NCI-H128 (cell line): ENCODE data around the gene AQP6.

Source experiments
- DNase-seq: peaks from one replicate; lab custom pipeline; 2025; ENCODE audit not compliant: unreplicated experiment; lab: John Stamatoyannopoulos, UW

Gene AQP6

DNA sequence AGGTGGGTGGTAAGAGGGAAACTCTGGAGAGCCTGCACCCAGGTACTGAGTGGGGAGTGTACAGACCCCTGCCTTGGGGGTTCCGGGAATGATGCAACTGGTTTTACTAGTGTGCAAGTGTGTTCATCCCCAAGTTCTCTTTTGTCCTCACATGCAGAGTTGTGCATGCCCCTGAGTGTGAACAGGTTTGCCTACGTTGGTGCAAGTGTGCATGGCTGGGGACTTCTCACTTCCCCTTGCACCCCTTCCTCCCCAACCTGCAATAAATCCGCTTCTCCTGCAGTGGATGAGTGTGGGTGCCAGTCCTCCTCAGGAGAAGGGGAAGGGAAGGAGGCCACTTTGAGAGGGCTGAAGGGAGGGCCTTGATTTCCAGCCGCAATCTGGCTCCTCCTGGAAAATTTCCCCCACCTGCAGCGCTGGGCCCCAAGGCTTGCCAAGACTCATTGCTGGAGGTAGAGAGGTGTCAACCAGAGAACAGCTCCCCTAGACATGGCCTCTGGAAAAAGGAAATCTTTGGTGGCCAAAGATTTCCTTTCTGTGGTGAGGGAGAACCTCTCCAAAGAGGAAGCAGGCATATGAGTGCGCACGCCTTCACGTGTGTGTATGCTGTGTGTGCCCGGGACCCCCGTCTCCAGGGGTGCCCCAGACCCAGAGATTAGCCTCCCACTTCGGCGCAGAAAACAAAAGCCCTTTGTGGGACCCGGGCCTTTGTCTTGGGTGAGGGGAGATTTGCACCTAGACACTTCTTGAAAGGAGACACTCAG lies 16.7 kb upstream of the AQP6 start:
- DNase-seq, result no peak

DNA sequence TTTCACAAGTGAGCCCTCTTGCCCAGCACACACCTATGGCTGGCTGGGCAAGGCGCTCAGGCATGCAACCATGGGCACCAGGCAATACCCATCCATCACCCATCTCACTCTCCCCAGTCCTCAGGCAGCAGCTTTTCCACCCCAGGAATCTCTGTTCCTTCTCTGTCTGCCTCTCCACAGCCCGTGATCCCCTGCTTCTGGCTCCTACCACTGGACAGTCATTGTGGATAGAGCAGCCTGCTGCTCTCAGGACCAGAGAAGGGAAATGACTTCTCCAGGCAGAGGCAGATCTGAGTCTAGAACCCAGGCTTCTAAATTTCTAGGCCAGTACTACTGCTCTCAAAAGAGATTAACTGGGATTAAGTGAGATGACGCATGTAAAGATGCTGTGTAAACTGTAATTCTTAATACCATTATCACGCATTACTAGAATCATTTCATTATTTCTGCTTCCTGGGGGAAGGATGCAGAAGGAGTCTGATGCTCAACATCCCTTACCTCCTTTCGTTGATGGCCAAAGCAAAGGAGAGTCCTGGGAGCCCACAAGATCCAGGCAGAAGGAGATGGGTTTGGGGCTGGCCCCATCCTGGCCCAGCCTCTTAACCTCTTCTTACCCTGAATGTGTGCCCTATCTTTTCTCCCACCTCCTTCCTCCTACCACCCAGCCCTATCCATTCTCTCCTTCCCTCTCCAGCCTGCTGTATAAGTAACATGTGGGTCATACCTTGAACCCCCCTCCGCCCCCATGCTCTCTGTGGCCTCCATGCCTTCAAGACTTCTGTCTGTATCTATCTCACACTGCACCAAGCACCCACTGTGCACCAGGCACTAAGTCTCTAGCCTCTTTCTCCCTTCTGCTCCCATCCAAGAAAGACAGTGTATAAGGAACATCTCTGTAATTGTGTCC lies 15.8 kb upstream of the AQP6 start:
- no peak for DNase-seq

DNA sequence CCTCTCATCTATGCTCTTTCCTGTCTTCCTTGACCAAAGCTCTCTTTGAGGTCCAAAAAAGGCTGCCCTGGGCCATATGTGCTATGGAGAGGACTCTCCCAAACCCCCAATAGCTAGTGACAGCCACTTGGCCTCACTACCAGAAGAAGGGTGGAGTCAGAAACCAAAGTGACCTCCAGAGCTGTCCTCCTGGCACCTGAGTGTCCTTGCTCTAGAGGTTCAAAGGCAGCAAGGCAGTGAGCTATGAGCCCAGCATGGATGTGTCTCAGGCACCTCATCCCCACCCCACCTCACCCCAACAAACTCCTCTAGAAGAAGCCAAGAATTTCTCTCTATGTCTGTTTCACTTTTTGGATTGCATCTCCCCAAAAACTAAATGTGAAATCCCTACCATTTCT lies 15.2 kb upstream of the AQP6 start:
- DNase-seq, result no peak

DNA sequence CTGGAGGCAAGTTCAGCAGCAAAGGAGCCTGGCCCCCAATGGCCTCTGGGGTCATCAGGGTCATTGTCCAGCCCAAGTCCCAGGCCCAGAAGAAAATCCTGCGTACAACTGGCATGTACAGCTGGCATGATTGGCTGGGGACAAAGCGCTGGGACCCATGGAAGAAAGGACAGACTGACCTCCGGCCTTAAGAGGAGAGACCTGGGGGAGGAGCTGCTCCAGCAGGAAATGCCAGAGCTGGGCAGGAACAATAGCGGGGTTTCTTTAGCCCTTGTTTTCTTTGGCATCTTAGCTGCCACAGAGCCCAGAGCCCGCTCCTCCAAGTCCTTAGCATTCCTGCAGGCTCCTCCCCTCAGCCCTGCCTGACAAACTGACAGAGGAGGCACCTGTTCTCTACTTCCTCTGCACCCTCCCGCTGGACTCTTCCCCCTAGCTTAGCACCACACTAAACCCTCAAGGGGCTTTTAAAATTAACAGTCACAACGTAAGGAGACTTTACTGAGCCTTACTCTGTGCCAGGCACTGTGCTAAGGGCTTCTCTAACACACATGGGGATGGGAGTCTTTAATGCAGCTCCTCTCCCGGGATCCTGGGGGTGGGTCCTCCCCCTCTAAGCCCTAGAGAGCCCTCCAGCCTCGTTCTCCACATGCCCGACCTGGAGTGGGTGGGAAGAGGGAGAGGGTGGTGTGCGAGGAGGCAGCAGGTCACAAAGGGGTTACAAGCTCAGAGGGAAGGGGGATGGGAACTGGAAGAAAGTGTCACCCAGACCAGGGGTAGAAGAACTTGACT lies 12.9 kb upstream of the AQP6 start:
- DNase-seq, result no peak

DNA sequence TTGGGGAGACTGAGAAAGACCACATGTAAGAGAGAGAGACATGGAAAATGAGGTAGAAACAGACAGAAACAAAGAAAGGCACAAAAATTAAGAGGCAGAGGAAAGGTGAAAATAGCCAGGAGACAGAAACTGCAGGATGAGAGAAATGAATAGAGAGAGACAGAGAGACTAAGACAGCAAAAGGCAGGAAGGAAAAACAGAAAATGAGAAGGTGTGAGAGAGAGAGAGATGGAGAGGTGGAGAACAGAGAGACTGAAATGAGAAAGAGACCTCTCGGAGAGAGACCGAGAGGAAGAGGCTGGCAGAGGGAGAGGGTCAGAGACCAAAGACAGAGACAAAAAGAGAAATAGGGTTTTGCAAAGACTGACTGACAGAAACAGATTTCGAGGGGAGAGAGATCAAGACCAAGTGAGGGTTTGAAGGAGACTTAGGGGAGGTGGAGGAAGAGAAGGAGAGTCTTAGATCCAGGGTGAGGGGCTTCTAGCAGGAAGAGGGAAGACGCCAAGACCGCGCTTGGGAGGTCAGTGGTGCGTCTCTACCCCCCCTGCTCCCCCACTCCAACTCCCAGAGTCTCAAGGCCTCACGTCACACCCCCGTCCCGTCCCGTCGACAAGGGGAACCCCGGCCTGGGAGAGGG lies 12.2 kb upstream of the AQP6 start:
- DNase-seq, result no peak

DNA sequence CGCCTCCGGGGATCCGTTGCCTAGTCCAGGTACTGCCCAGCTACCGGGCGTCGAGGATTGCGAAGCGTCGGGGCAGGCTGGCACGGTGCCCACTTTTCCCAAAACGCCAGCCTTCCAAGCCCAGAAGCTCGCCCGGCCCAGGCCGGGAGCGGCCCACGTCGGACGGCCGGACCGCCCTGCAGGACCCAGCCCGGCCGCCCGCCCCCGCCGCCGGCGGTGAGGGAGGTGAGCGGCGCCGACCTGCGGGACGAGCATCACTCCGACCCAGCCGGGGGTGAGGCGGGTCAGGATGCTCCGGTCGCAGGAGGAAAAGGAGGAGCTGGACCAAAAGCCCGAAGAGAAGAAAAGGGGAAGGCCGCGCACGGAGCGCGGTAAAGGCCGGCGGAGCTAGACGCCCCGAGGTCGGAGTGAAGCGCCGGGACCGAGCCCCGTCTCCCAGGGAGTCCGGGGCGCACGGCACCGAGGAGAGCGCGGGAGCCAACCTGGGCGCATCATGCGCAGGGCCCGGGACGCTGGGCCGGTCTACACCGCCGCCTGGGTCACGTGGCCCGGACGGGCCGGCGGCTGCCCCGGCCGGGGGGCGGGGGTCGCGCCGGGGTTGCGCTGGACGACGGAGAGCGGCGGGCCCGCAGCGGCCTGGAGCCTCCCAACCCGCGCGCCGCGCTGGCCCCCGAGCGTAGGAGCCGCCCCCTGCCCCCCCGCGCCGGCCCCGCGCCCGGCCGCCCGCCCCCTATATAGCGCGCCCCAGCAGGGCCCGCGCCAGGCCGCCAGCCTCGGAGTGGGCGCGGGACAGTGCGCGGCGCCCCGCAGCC lies 11.4 kb upstream of the AQP6 start, which contains the start of gene AQP5:
AQP5 (plus strand) TSS at position 762 of the 812 bp plus-strand sequence. CDS start 146 bp downstream, outside the sequence.
- DNase-seq, result no peak

DNA sequence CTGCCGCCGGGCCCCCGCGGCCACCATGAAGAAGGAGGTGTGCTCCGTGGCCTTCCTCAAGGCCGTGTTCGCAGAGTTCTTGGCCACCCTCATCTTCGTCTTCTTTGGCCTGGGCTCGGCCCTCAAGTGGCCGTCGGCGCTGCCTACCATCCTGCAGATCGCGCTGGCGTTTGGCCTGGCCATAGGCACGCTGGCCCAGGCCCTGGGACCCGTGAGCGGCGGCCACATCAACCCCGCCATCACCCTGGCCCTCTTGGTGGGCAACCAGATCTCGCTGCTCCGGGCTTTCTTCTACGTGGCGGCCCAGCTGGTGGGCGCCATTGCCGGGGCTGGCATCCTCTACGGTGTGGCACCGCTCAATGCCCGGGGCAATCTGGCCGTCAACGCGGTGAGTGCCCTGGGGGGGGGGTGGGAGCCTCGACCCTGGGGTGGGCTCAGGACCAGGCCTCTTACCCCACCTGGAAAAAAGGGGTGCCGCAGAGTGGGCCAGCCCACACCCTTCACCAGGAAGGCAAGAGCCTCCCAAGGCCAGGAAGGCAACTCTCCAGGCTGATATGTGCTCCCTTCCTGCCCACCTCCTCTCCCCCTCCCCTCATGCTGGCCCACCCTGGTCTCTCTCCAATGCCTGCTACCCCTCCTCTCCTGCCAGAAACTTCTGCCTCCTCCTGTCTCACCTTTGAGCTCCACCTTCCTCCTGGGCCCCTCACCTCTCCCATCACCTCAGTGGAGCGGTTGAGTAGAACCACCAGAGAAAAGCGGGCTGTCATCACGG lies 10.6 kb upstream of the AQP6 start:
- DNase-seq, result no peak

DNA sequence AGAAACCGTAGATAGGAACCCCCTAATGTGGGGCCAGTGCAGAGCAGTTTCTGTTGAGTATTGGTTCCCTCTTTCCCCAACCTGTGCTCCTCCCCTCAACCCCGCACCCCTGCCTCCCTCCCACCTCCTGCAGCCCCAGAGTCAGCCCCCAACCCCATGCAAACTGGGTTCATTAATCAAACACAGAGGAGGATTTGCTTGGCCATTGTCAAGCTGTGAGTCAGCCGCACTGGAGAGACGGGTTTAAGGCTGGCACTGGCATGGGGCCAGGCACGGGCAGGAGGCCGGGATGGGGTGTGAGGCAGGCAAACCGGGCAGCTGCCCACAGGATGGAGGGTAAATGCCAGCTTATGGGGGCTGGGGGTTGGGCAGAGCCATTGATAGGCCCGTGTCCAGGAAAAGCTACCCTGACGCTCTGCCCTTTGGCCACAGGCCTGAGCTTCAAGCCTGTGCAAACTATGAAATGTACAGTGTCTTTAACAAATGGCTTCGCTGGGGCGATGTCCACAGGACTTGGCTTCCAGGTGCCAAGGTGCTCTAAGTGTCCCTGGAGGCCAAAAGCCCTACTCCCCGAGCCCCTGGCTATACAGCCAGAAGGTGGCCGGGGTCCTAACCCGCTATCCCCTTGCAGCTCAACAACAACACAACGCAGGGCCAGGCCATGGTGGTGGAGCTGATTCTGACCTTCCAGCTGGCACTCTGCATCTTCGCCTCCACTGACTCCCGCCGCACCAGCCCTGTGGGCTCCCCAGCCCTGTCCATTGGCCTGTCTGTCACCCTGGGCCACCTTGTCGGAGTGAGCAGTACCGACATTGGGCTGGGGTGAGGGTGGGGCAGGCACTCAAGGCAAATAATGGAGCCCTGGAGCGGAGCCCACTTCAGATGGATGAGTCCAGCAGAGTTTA lies 9.6 kb upstream of the AQP6 start:
- no peak for DNase-seq

DNA sequence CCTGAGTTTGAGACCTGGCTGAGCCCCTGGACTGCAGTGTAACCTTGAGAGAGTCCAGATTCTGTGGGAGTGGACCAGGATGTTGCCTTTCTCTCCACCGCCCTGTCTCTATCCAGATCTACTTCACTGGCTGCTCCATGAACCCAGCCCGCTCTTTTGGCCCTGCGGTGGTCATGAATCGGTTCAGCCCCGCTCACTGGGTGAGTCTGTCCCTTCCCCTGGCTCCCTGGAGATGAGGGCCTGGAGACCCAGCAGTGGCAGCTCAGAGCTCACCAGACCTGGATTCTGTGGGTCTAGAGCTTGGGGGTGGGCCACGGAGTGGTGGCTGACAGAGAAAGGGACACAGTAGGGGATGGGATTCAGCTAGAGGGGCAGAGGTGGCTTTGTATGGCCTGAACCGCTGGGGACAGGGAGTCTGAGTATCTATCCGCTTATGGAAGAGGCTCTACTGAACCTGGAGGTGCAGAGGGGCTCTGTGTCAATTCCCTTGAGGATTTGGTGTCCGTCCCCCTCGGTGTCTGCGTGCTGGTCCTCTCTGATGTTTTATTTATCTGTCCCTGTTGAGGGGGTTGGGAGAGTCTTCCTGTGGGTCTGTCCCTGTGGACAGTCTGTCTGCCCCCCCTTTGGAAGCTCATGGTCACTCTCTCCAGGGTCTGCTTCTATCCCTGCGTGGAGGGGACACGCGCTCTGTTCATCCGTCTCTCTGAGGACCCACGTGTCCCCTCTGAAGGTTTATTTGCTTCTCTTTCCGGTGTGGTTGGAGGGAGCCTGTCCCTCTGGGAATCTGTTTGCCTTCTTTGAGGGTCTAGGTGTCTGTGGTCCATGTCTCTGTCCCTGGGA lies 8.6 kb upstream of the AQP6 start:
- no peak for DNase-seq

DNA sequence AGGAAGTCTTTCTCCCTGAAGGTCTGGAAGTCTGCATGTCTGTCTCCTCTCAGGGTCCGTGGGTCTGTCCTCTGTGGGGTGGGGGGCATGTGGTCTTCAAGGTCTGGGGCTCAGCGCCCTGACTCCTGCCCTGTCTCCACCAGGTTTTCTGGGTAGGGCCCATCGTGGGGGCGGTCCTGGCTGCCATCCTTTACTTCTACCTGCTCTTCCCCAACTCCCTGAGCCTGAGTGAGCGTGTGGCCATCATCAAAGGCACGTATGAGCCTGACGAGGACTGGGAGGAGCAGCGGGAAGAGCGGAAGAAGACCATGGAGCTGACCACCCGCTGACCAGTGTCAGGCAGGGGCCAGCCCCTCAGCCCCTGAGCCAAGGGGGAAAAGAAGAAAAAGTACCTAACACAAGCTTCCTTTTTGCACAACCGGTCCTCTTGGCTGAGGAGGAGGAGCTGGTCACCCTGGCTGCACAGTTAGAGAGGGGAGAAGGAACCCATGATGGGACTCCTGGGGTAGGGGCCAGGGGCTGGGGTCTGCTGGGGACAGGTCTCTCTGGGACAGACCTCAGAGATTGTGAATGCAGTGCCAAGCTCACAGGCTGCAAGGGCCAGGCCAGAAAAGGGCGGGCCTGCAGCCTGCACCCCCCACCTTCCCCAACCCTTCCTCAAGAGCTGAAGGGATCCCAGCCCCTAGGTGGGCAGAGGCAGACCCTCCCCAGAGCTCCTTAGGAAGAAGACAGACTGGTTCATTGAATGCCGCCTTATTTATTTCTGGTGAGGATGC lies 7.7 kb upstream of the AQP6 start:
- DNase-seq, result no peak

DNA sequence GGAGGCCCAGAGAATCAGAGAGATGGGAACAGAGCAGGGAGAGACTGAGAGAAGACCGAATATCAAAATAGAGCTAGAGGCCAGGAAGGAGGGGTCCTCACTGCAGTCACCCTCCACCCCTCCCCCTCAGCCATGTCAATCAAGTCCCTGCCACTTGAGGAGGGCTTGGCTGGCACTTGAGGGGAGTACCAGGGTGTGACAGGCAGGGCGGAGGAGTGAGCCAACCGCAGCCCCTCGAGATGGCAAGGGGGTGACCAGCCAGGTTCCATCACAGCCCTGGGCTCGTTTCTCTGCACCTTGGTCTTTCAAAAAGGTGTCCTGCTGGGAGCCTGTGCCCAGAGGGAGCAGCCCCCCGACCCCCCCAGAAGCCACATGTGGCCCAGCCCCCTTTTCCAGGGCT lies 6.9 kb upstream of the AQP6 start:
- no peak for DNase-seq

DNA sequence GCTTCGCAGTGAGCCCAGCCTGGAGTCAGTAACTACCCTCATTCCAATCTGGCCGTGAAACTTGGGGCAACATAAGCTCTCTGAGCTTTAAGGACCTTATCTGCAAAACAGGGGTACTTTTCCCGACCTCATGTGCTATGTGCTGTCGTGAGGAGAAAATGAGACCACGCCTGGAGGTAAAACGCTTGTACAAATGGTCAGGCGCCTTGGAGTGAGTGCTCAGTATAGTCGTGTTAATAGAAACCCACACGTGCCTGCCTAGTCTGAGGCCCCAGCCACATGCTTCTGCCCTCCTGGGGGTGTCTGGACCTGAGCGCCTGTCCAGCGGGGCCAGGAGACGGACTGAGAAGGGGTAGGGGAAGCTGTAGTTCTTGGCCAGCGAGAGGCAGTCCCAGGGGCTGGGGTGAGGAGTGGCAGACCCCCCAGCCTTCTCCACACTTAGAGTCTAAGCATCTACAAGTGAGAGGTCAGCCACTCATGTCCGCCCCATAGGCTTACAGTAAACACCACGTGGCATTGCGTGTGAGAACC lies 6.2 kb upstream of the AQP6 start:
- no peak for DNase-seq

DNA sequence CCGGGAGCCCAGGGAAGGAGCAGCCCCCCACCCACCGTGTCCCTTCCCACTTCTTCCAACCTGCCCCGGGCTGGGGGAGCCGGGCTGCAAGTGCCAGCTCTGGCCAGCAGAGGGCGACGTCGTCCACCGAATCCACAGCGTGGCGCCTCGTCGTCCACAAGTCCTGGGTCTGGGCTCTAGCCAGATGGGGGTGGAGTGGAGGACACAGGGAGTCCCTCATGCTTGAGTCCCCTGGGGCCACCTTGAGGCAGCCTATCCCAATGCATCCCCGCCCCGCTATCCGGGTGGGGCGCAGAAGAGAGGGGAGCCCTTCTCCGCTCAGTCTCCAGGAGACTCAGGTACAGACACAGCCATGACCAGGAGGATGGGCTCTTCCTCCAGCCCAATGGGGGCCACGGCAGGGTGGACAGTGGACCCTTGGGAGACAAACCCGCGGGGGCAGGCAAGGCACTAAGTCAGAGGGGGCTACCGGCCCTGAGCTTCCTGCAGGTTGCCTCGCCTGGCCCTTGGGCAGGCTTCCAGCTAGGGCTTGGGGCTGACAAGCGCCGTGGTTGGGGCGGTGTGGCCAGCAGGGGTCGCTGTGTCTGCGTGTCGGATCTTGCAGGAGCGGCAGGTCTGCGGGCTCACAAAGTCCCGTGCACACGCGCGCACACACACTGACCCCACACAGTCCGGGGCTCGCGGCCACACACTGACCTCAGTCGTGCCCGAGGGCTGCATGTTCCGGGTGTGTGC lies 5.5 kb upstream of the AQP6 start:
- DNase-seq, result peak; percentile 79

DNA sequence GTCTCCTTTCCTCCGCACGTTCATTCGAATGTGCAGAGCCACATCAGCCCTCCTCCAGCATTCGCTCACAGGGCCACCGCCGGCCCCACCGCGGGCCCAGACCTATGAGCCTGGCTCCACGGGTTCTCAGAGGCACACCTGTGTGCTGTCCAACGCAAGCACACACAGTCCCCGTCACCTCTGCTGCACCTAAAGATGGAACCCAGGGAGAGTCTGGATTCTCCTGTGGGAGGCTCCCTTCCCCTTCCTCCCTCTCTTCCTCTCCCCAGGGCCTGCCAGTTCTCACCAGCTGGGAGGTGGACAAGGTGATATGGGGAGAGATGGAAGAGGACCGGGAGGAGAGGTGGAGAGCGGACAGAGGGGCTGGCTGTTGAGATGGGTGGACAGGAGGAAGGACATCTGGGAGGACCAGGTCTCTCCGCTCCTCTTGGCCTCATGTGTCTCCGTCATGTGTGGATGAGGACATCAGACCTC lies 4.9 kb upstream of the AQP6 start:
- no peak for DNase-seq

DNA sequence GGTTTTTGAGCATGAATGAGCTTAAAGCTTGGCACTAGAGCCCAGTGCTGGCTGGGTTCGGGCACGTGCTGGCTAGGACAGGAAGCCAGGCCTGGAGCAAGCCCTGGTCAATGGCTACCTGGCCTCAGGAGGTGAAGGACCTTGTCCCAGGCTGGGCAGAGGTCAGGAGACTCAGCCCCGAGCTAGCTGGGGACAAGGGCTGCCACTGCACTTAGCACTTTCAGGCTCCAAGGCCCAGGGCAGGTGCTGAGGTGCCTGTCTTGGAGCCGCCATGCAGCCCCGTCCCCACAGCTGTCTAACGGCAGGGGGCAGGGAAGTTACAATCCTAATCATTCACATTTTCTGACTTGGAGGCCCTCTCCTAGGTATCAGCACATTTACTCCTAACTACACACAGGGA lies 4.3 kb upstream of the AQP6 start:
- no peak for DNase-seq

DNA sequence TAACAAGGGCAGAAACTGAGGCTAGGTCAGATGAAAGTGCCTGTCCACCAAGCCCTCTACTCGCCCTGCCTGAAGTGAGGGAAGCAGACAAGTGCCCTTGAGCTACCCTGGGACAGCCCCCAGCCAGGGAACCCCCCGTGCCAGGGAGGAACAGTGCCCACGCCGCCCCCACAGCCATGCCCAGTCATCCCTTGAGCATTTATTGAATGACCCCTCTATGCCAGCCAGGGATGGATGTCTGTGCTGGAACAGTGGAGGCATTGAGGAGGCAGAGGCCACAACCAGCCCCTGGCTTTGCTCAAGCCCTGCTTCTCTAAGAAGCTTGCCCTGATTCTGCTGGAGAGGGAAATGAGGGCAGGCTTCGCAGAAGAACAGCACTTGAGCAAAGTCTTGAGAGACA lies 3.7 kb upstream of the AQP6 start:
- no peak for DNase-seq
